ENCODE results near the gene TSN. TPM values are rescaled to one million over a fixed set of nuclear protein-coding genes. Genes with fewer than 3 reads are reported as not detected.

TSN gene
- total RNA-seq, 2 donors from 2014 or later = 35.3 to 58.7 TPM

GRCh38 chr2:121748202-121748601, 7.2 kb upstream of the TSN start:
- no peaks in the 10 kb centered on the region for H3K9me3 ChIP-seq
- H3K27ac ChIP-seq = no peak overlapping the region
- DNase-seq (ENCODE audit: low spot score) = no peak
- no peaks in the 10 kb centered on the region for H3K27me3 ChIP-seq (replicated peaks; ENCODE audit: insufficient read depth)
- no peak for TF ChIP-seq POLR2AphosphoS5 (IDR thresholded peaks at IDR 0.05)
- H3K4me1 ChIP-seq (replicated peaks) = no peaks in the 10 kb centered on the region
- WGBS = 61% methylated on average over 4 of the region's 4 CpGs
- no peak overlapping the region for H3K4me3 ChIP-seq
- intact Hi-C loops (cut with DNase I) = no loop called here
- H3K36me3 ChIP-seq = no peaks in the 10 kb centered on the region

- H3K9me3 ChIP-seq = no peaks in the 10 kb centered on the region
- H3K4me3 ChIP-seq = peak overlapping the region; percentile 62 to 75
- intact Hi-C loops (cut with DNase I) = no loop called here
- WGBS = 1% methylated on average over 8 of the region's 8 CpGs
- DNase-seq (ENCODE audit: low spot score) = no peak
- peaks cover 5% of the 10 kb centered on the region for H3K4me1 ChIP-seq (replicated peaks)
- peak overlapping the region; percentile 5 to 39 for H3K27ac ChIP-seq
- H3K36me3 ChIP-seq = peaks cover 0 to 2% of the 10 kb centered on the region in 2 donors
- no peaks in the 10 kb centered on the region for H3K27me3 ChIP-seq (replicated peaks; ENCODE audit: insufficient read depth)
- no peak for TF ChIP-seq POLR2AphosphoS5 (IDR thresholded peaks at IDR 0.05)
- TF ChIP-seq POLR2A (IDR thresholded peaks at IDR 0.05) = no peak
- no peak for TF ChIP-seq CTCF (IDR thresholded peaks at IDR 0.05)
Observed at GRCh38 chr2:121754851-121755236, 607 bp upstream of the TSN start.

GRCh38 chr2:121764681-121765228, 9.3 kb downstream of the TSN start:
- H3K9me3 ChIP-seq = no peaks in the 10 kb centered on the region
- H3K36me3 ChIP-seq = peaks cover 6 to 7% of the 10 kb centered on the region in 2 donors
- intact Hi-C loops (cut with DNase I) = no loop called here
- no peak overlapping the region for H3K27ac ChIP-seq
- TF ChIP-seq CTCF (IDR thresholded peaks at IDR 0.05) (no peak), POLR2AphosphoS5 (IDR thresholded peaks at IDR 0.05) (no peak), POLR2A (IDR thresholded peaks at IDR 0.05) (no peak)
- H3K27me3 ChIP-seq (replicated peaks; ENCODE audit: insufficient read depth) = no peaks in the 10 kb centered on the region
- 88% methylated on average over 10 of the region's 10 CpGs for WGBS
- no peak overlapping the region for H3K4me3 ChIP-seq
- no peak for DNase-seq (ENCODE audit: low spot score)
- H3K4me1 ChIP-seq (replicated peaks) = no peaks in the 10 kb centered on the region

- Histone ChIP-seq H3K27me3 (replicated peaks; ENCODE audit: insufficient read depth) (no peaks in the 10 kb centered on the region), H3K4me3 (no peak overlapping the region), H3K4me1 (replicated peaks) (no peaks in the 10 kb centered on the region), H3K27ac (no peak overlapping the region), H3K9me3 (no peaks in the 10 kb centered on the region), H3K36me3 (peaks cover 5 to 6% of the 10 kb centered on the region in 2 donors)
- intact Hi-C loops (cut with DNase I) = no loop called here
- DNase-seq (ENCODE audit: low spot score) = no peak
- WGBS = 83% methylated on average over 1 of the region's 1 CpG
- TF ChIP-seq CTCF (IDR thresholded peaks at IDR 0.05) (no peak), POLR2A (IDR thresholded peaks at IDR 0.05) (no peak), POLR2AphosphoS5 (IDR thresholded peaks at IDR 0.05) (no peak)
Observed at GRCh38 chr2:121766624-121767023, 11.2 kb downstream of the TSN start.

GRCh38 chr2:121768143-121768755, 12.8 kb downstream of the TSN start:
- no peaks in the 10 kb centered on the region for H3K27me3 ChIP-seq (replicated peaks; ENCODE audit: insufficient read depth)
- 69% methylated on average over 5 of the region's 5 CpGs for WGBS
- peaks cover 5 to 6% of the 10 kb centered on the region in 2 donors for H3K36me3 ChIP-seq
- H3K27ac ChIP-seq = no peak overlapping the region
- no peak for TF ChIP-seq CTCF (IDR thresholded peaks at IDR 0.05)
- TF ChIP-seq POLR2A (IDR thresholded peaks at IDR 0.05) = no peak
- TF ChIP-seq POLR2AphosphoS5 (IDR thresholded peaks at IDR 0.05) = no peak
- no peak for DNase-seq (ENCODE audit: low spot score)
- no peaks in the 10 kb centered on the region for H3K9me3 ChIP-seq
- no peak overlapping the region for H3K4me3 ChIP-seq
- no peaks in the 10 kb centered on the region for H3K4me1 ChIP-seq (replicated peaks)
- intact Hi-C loops (cut with DNase I) = no loop called here

All from prostate gland (tissue), 2 donors.